ENCODE data around the gene SUPT20HL1. TPM values are rescaled to one million over a fixed set of nuclear protein-coding genes. Genes with fewer than 3 reads are reported as not detected.
A peak's percentile ranks its signal among the peaks of the same experiment; 100 is the strongest.
"Not testable (repeated sequence)": the region's sequence is repeated elsewhere in the genome, so short reads cannot be mapped to it uniquely, and the experiment has no call there.

The SUPT20HL1 gene
- total RNA-seq, 1 donor from 2014 or later, result not detected

DNA sequence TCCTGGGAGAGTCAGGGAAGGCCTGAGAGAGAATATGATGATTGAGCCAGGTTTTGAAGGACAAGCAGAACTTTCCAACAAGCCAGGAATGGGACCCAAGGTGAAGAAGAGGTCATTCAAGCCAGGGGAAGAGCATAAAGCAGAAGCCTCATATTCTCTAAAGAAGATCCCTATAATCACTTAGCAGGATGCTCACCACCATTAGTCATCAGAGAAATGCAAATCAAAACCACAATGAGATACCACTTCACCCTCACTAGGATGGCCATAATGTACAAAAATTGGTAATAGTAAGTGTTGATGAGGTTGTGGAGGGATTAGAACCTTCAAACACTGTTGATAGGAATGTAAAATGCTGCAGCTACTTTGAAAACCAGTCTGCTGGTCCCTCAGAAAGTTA is 20.5 kb upstream of the SUPT20HL1 start:
- Mint-ChIP-seq H3K36me3 (ENCODE audit: low read depth) (no peaks in the 10 kb centered on the region), H3K27me3 (ENCODE audit: insufficient read depth) (no peaks in the 10 kb centered on the region), H3K4me3 (no peak overlapping the region), H3K4me1 (ENCODE audit: low read depth) (peaks cover 38% of the 10 kb centered on the region), H3K9me3 (no peaks in the 10 kb centered on the region), H3K27ac (no peak overlapping the region)
- intact Hi-C loops (cut with micrococcal nuclease), result no loop called here
- DNase-seq (ENCODE audit: low spot score), result no peak

GRCh38 chrX:24340501-24340900 is 19.9 kb upstream of the SUPT20HL1 start:
- Mint-ChIP-seq H3K36me3 (ENCODE audit: low read depth) (no peaks in the 10 kb centered on the region), H3K4me3 (no peak overlapping the region), H3K27me3 (ENCODE audit: insufficient read depth) (peaks cover 3% of the 10 kb centered on the region), H3K9me3 (no peaks in the 10 kb centered on the region), H3K27ac (no peak overlapping the region), H3K4me1 (ENCODE audit: low read depth) (peaks cover 38% of the 10 kb centered on the region)
- intact Hi-C loops (cut with micrococcal nuclease), result no loop called here
- no peak for DNase-seq (ENCODE audit: low spot score)

- H3K36me3 Mint-ChIP-seq (ENCODE audit: low read depth), result no peaks in the 10 kb centered on the region
- peaks cover 3% of the 10 kb centered on the region for H3K27me3 Mint-ChIP-seq (ENCODE audit: insufficient read depth)
- intact Hi-C loops (cut with micrococcal nuclease), result loop anchor here (2.0 kb wide), 1 partner anchor 33 kb away; no protein-coding TSS in a partner anchor
- H3K9me3 Mint-ChIP-seq, result no peaks in the 10 kb centered on the region
- H3K4me1 Mint-ChIP-seq (ENCODE audit: low read depth), result peaks cover 38% of the 10 kb centered on the region
- H3K27ac Mint-ChIP-seq, result peak overlapping the region; percentile 61
- H3K4me3 Mint-ChIP-seq, result no peak overlapping the region
- DNase-seq (ENCODE audit: low spot score), result no peak
Observed at GRCh38 chrX:24341795-24342194, 18.6 kb upstream of the SUPT20HL1 start.

GRCh38 chrX:24343719-24344118 is 16.7 kb upstream of the SUPT20HL1 start:
- no peak for DNase-seq (ENCODE audit: low spot score)
- H3K4me1 Mint-ChIP-seq (ENCODE audit: low read depth), result peaks cover 38% of the 10 kb centered on the region
- H3K4me3 Mint-ChIP-seq, result no peak overlapping the region
- H3K27me3 Mint-ChIP-seq (ENCODE audit: insufficient read depth), result peaks cover 3% of the 10 kb centered on the region
- no peaks in the 10 kb centered on the region for H3K9me3 Mint-ChIP-seq
- peak overlapping the region; percentile 32 for H3K27ac Mint-ChIP-seq
- intact Hi-C loops (cut with micrococcal nuclease), result loop anchor here (2.0 kb wide), 1 partner anchor 35 kb away; no protein-coding TSS in a partner anchor
- H3K36me3 Mint-ChIP-seq (ENCODE audit: low read depth), result no peaks in the 10 kb centered on the region

DNA sequence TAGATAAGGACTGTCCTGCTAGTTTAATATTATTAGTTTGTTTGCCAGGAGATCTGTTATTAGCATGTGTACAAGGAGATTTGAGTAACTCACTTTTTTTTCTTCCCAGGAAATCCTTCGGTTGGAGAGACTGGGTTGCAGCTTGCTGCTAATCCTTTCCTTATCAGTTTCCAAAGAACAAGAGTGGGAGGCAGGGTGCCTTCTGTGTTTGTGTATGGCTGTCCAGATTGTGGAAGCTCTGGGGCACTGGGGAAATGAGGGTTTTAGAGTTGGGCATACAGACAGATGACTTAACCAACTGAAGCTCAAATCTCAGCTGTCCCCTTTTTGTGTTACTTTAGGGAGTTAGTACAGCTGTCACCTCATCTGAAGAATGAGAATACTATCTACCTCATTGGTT is 12.6 kb upstream of the SUPT20HL1 start:
- no peaks in the 10 kb centered on the region for H3K36me3 Mint-ChIP-seq (ENCODE audit: low read depth)
- peaks cover 12% of the 10 kb centered on the region for H3K4me1 Mint-ChIP-seq (ENCODE audit: low read depth)
- DNase-seq (ENCODE audit: low spot score), result no peak
- H3K4me3 Mint-ChIP-seq, result no peak overlapping the region
- H3K9me3 Mint-ChIP-seq, result no peaks in the 10 kb centered on the region
- no peak overlapping the region for H3K27ac Mint-ChIP-seq
- intact Hi-C loops (cut with micrococcal nuclease), result no loop called here
- H3K27me3 Mint-ChIP-seq (ENCODE audit: insufficient read depth), result peaks cover 3% of the 10 kb centered on the region

GRCh38 chrX:24350217-24350616 is 10.2 kb upstream of the SUPT20HL1 start:
- Mint-ChIP-seq H3K27me3 (ENCODE audit: insufficient read depth) (peaks cover under 1% of the 10 kb centered on the region), H3K27ac (no peak overlapping the region), H3K4me1 (ENCODE audit: low read depth) (no peaks in the 10 kb centered on the region), H3K9me3 (no peaks in the 10 kb centered on the region), H3K4me3 (no peak overlapping the region), H3K36me3 (ENCODE audit: low read depth) (no peaks in the 10 kb centered on the region)
- intact Hi-C loops (cut with micrococcal nuclease), result no loop called here
- no peak for DNase-seq (ENCODE audit: low spot score)

GRCh38 chrX:24355095-24355494 is 5.3 kb upstream of the SUPT20HL1 start:
- no peak for DNase-seq (ENCODE audit: low spot score)
- no peaks in the 10 kb centered on the region for H3K4me1 Mint-ChIP-seq (ENCODE audit: low read depth)
- intact Hi-C loops (cut with micrococcal nuclease), result no loop called here
- no peak overlapping the region for H3K27ac Mint-ChIP-seq
- H3K36me3 Mint-ChIP-seq (ENCODE audit: low read depth), result no peaks in the 10 kb centered on the region
- no peaks in the 10 kb centered on the region for H3K9me3 Mint-ChIP-seq
- H3K27me3 Mint-ChIP-seq (ENCODE audit: insufficient read depth), result no peaks in the 10 kb centered on the region
- H3K4me3 Mint-ChIP-seq, result no peak overlapping the region

- Mint-ChIP-seq H3K27ac (no peak overlapping the region), H3K36me3 (ENCODE audit: low read depth) (no peaks in the 10 kb centered on the region), H3K4me3 (no peak overlapping the region), H3K4me1 (ENCODE audit: low read depth) (no peaks in the 10 kb centered on the region), H3K9me3 (no peaks in the 10 kb centered on the region), H3K27me3 (ENCODE audit: insufficient read depth) (no peaks in the 10 kb centered on the region)
- intact Hi-C loops (cut with micrococcal nuclease), result no loop called here
- DNase-seq (ENCODE audit: low spot score), result no peak
Observed at GRCh38 chrX:24357106-24357505, 3.3 kb upstream of the SUPT20HL1 start.

- H3K27me3 Mint-ChIP-seq (ENCODE audit: insufficient read depth); DNase-seq (ENCODE audit: low spot score); H3K27ac Mint-ChIP-seq; H3K9me3 Mint-ChIP-seq; H3K4me3 Mint-ChIP-seq; intact Hi-C loops (cut with micrococcal nuclease); H3K36me3 Mint-ChIP-seq (ENCODE audit: low read depth): not testable (repeated sequence)
- H3K4me1 Mint-ChIP-seq (ENCODE audit: low read depth), result peaks cover 15% of the 10 kb centered on the region
Observed at GRCh38 chrX:24362089-24362745, 1.8 kb downstream of the SUPT20HL1 start.

DNA sequence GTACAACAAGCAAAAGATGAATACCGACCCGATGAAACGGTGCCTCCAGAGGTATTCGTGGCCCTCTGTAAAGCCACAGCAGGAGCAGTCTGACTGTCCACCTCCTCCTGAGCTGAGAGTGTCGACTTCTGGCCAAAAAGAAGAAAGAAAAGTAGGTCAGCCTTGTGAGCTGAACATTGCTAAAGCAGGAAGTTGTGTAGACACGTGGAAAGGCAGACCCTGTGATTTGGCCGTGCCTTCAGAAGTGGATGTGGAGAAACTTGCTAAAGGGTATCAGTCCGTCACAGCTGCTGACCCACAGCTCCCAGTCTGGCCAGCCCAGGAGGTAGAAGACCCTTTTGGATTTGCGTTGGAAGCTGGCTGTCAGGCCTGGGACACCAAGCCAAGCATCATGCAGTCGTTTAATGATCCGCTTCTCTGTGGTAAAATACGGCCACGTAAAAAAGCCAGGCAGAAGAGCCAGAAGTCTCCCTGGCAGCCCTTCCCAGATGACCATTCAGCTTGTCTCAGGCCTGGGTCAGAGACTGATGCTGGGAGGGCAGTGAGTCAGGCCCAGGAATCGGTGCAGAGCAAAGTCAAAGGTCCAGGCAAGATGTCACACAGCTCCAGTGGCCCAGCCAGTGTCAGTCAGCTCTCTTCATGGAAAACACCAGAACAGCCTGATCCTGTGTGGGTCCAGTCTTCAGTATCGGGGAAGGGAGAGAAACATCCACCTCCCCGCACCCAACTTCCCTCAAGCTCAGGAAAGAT is 3.2 kb downstream of the SUPT20HL1 start:
- H3K4me3 Mint-ChIP-seq; H3K27ac Mint-ChIP-seq; H3K27me3 Mint-ChIP-seq (ENCODE audit: insufficient read depth); H3K9me3 Mint-ChIP-seq; DNase-seq (ENCODE audit: low spot score); H3K36me3 Mint-ChIP-seq (ENCODE audit: low read depth); intact Hi-C loops (cut with micrococcal nuclease): not testable (repeated sequence)
- H3K4me1 Mint-ChIP-seq (ENCODE audit: low read depth), result peaks cover 23% of the 10 kb centered on the region

- Mint-ChIP-seq H3K27ac (no peak overlapping the region), H3K27me3 (ENCODE audit: insufficient read depth) (no peaks in the 10 kb centered on the region), H3K9me3 (no peaks in the 10 kb centered on the region), H3K4me3 (no peak overlapping the region), H3K36me3 (ENCODE audit: low read depth) (no peaks in the 10 kb centered on the region), H3K4me1 (ENCODE audit: low read depth) (peaks cover 24% of the 10 kb centered on the region)
- intact Hi-C loops (cut with micrococcal nuclease), result no loop called here
- DNase-seq (ENCODE audit: low spot score), result no peak
Observed at GRCh38 chrX:24364326-24364725, 3.9 kb downstream of the SUPT20HL1 start.

- H3K4me1 Mint-ChIP-seq (ENCODE audit: low read depth), result peaks cover 31% of the 10 kb centered on the region
- no peaks in the 10 kb centered on the region for H3K27me3 Mint-ChIP-seq (ENCODE audit: insufficient read depth)
- intact Hi-C loops (cut with micrococcal nuclease), result no loop called here
- no peak for DNase-seq (ENCODE audit: low spot score)
- H3K9me3 Mint-ChIP-seq, result no peaks in the 10 kb centered on the region
- peak overlapping the region; percentile 29 for H3K27ac Mint-ChIP-seq
- H3K36me3 Mint-ChIP-seq (ENCODE audit: low read depth), result no peaks in the 10 kb centered on the region
- H3K4me3 Mint-ChIP-seq, result no peak overlapping the region
Observed at GRCh38 chrX:24364851-24365538, 4.6 kb downstream of the SUPT20HL1 start.

Data from activated T-helper 1 cell treated with anti-CD3 and anti-CD28 coated beads, Interleukin-12 subunit alpha, Interleukin-12 subunit beta, Interleukin-2, Interleukin-4 antibody, amounts not matched to agents 30 ng/mL and 10 ng/mL and 1 ng/mL, durations not matched to agents 14 hours and 24 hours and 36 hours (primary cell).